Limb (tissue), 2 donors: ENCODE data around the gene TTC28.
A peak's percentile ranks its signal among the peaks of the same experiment; 100 is the strongest.

ENCODE experiments used
- DNase-seq, 2 donors: peaks; one replicate each; pipeline ENCODE4 v3.0.0-alpha.2; 2016; ENCODE audit errors: extremely low spot score in 2 of 2

The TTC28 gene

GRCh38 chr22:28442264-28442710 is 237.4 kb downstream of the TTC28 start:
- peak; percentile 55 to 82 for DNase-seq

DNA sequence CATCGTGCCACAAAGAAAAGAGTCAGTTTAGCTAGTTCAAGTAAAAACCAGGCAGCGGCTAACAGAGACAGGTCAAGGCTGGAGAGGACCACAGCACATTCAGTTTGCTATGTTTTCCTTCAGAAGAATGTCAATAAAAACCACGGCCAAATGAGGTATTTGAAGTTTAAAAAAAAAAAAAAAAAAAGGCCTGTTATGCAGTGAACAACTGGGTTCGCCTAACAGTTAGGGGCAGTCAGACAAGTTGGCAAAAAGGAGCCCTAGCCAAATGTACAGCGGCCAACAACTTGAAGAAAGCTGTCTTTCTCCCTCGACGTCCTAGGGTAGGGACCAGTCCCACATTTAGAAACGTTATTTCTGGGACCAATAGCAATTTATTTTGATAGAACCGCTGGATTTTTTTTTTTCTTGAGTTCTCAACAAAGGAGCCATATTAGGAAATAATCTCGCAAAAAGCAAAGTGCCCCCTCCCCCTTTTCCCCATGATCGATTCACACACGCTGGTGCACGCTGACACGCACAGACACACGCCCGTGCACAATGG is 237.8 kb downstream of the TTC28 start:
- DNase-seq, result no peak

DNA sequence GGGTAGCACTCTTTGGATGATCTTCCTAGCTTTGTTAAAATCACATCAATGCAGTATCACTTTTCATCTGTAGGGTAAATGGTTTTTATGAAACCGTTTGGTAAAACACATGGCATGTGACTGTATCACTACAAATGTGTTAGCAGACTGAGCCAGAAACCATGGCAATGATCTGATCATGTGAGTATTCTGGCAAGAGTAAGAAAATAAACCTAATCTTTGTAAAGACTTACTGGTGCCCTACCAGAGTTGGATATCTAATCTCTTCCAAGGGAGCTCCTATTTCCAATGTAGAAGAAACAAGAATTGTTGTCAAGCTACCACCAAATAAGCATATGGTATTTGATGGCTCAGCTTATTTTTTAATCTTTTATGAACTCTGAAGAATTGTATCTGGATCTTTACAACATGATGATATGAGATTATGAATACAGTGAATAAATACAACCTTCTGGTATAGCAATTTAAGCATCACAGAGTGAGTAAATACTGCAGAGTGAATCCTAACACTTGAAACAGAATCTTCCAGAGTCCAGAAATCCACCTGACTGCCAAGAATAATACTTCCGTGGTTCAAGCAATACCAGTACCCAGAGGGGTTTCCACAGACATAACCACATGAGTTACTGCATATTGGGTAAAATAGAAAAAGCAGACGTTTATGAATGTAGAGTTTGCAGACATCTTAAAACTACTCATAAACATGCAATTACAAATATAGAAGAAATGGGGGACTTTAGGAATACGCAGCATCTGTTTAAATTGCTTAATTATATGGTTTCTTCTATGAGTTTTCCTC is 238.8 kb downstream of the TTC28 start:
- peak in 1 of 2 donors; percentile 42 for DNase-seq

DNA sequence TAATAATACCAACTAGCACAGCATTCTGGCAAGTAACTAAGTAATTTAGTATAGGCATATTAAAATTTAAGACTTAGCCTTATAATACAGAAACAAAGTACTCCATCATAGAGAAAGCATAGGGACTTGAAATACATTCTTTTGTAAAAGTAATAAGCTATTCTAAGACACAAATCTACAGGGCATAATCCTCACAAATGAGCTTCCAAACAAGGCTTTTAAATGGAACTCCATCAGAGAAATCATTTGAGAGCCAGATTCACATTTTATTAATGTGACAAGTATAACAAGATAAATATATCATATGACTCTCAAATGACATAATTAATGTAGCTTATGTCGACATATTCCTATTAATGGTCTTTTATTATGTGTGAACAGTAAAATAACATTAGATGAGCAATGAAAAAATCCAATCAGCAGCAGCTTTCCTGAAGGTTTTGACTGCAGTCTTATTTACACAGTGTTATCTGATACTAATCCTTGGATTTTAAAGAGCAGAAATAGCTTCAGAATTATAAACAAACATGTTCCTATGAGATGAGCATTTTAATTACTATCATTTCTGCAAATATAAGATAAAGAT is 241.4 kb downstream of the TTC28 start:
- DNase-seq, result no peak

GRCh38 chr22:28435982-28436381 is 243.7 kb downstream of the TTC28 start:
- no peak for DNase-seq

DNA sequence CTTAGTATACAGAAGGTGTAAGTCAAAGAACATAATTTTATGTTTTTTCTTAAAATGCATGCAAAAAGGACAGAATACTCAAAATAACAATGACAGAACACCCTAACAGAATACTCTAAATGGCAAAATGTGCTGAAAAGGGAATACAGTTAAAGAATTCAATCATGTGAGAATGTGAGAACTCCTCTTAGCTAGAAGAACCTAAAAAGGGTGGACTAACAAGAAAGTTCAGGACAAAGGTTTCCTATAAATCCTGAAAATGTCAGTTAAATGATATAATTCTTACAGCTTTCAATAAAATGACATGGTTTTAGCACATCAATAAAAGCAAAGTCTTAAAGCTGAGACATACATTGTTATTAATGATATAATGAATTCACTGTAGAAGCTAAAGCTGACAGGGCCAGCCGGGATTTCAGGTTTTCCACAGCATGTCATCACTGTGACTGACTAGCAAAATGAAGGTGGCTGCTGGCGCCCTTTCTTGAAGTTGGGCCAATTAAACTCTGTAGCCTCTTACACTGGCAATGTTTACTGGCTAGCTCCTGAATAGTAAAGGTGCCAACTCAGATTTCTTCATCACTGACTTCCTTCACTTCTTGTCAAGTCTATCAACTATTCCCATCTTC is 244.4 kb downstream of the TTC28 start:
- DNase-seq, result no peak

- no peak for DNase-seq
Observed at GRCh38 chr22:28430466-28431025, 249.1 kb downstream of the TTC28 start.

DNA sequence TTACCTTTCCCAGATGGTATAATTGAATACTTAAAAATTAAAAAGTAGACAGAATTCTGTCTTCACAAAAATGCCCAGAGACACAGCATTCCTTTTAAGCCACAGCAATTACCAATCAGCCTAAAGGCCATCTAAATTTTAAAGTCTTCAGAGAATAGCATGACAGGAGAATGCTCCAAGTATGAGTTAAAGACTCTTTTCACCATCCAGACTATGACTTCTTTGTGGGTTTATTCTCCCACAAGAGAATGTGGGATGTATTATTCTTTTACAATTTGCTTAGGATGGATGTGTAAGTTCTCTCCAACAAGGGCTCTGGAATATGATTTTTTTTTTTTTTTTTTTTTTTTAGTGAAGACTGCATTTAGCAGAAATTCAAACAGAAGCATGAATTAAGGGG is 249.9 kb downstream of the TTC28 start:
- DNase-seq, result no peak

GRCh38 chr22:28428271-28428670 is 251.4 kb downstream of the TTC28 start:
- no peak for DNase-seq

- no peak for DNase-seq
Observed at GRCh38 chr22:28426346-28427132, 253.1 kb downstream of the TTC28 start.

GRCh38 chr22:28425211-28425610 is 254.4 kb downstream of the TTC28 start:
- no peak for DNase-seq

GRCh38 chr22:28424427-28425080 is 255.1 kb downstream of the TTC28 start:
- DNase-seq, result no peak

- no peak for DNase-seq
Observed at GRCh38 chr22:28419919-28420318, 259.7 kb downstream of the TTC28 start.

GRCh38 chr22:28418008-28418407 is 261.6 kb downstream of the TTC28 start:
- DNase-seq, result no peak

DNA sequence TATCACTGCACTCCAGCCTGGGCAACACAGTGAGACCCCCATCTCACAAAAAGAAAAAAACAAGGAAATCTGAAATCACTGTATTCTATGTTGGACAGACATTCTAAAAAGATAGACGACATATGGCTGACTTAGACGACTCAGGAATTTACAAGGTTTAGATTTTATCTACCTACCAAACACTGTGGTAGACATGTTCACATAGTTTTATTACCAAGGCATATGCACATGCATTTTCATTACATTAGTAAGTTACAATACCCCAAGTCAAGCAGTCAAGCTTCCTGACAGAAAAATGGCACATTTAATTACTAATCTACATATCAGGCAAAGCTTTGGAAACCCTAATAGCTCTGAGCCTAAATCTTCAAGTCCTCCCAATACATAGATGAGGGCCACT is 262.2 kb downstream of the TTC28 start:
- DNase-seq, result no peak

DNA sequence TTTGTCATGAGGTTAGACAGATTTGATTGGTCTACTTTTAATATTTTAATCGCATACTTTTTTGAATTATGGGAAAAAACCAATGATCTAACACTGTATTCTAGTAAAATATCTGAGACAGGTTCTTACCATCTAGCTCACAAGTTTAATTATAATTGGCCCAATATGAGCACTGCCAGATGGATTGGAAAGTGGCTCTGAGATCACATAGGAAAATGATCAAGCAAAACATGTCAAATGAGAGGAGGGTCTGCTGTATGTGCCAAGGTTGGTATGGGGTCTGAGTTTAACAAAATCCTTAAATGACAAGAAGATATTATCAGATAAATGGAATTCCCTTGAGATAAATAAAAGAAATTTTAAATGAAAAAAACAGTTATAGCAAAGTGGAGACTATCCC is 264.7 kb downstream of the TTC28 start:
- DNase-seq, result no peak

- DNase-seq, result no peak
Observed at GRCh38 chr22:28413612-28414399, 265.8 kb downstream of the TTC28 start.

GRCh38 chr22:28412109-28412508 is 267.5 kb downstream of the TTC28 start:
- no peak for DNase-seq

- no peak for DNase-seq
Observed at GRCh38 chr22:28411125-28411524, 268.5 kb downstream of the TTC28 start.
